ENCODE results near the gene EPB41L1. TPM values are rescaled to one million over a fixed set of nuclear protein-coding genes. Genes with fewer than 3 reads are reported as not detected.
A peak's percentile ranks its signal among the peaks of the same experiment; 100 is the strongest.

Gene EPB41L1
- total RNA-seq, 1 donor from 2014 or later = 58.7 TPM

GRCh38 chr20:36153204-36153603, 1.3 kb upstream of the EPB41L1 start:
- DNase-seq (ENCODE audit: low spot score in 2 of 2) (no peak), FAIRE-seq (no peak)

DNA sequence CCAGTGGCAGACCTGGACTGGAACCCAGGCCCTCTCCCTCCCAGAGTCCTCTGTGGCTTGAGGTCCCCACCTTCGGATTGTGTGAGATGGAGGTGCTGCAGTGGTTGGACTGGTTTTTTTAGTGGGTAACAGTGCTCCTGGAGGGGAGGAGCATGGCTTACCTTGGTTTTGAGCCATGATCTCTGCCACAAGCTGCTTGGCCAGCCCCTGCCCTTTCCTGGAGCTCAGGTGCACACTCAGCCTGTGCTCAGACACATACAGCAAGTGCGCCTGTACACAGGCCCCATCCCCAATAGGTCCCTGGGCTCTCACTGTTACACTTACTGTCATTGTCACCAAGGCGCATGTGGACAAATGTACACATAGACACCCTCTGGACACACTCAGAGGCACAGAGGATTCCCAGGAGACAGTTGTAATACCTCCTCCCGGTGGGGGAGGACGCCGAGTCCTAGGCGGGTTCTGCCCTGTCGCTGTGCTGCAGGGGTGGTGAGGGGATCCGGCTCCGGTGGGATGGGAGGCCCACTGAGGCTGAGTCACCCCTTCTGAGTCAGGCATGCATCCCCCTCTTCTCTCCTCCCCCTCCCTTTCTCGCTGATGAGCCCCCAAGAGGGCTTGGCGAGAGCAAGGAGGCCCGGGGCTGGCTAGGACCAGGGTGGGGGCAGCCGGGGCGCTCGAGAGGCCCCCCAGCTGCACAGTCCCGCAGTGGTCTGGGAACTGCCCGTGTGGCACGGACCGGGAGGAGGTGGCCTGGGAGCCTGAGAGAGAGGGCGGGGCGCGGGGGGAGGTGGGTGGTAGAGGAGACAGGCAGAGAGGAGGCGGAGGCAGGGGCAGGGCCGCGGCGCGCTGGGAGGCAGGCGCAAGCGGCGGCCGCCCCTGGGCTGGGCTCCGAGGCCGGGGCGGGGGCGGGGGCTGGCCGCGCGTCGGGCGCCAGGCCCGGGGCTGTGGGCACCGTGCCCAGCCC, 522 bp upstream of the EPB41L1 start:
- no peak for FAIRE-seq
- peak; percentile 87 to 91 for DNase-seq (ENCODE audit: low spot score in 2 of 2)

DNA sequence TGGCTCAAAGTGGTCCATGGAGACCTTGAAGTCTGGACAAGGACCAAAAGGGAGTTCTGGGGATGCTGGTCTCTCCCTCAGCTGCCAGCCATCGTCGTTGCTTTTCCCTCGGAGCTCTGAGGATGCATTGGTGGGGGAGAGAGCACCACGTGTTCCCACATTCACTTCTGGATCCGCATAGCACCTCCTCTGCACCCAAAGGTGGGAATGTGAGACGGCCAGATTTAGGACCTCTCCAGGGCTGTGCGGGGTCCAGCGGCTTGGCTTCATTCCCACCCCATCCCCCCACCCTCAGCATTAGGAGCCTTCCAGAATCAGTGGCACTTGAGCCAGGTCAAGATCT, 1.1 kb downstream of the EPB41L1 start:
- no peak for FAIRE-seq
- DNase-seq (ENCODE audit: low spot score in 2 of 2) = peak in 1 of 2 donors; percentile 30

- peak in 1 of 2 donors; percentile 38 for DNase-seq (ENCODE audit: low spot score in 2 of 2)
Measured at GRCh38 chr20:36155991-36156390, 1.5 kb downstream of the EPB41L1 start.

DNA sequence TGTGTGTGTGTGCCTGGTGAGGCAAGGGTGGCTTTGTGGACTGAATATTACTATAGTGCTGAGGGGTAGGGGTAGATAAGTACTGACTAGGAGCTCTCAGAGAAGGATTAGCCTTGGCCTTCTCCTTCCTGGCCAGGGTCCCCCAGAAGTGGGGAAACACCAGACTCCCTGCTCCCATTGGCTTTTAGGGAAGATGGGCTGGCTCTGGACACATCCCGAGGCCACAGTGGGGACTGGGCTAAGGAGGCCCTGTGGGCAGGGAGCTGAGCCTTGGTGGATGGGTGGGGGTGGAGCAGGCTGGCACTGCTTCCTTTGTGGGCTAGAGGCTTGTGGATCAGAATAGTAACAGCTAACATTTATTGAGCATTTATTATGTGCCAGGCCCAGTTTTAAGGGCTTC, 3.1 kb downstream of the EPB41L1 start:
- FAIRE-seq (no peak), DNase-seq (ENCODE audit: low spot score in 2 of 2) (no peak)

More at GRCh38 chr20:36155991-36156390, 1.5 kb downstream of the EPB41L1 start:
- FAIRE-seq = no peak

DNA sequence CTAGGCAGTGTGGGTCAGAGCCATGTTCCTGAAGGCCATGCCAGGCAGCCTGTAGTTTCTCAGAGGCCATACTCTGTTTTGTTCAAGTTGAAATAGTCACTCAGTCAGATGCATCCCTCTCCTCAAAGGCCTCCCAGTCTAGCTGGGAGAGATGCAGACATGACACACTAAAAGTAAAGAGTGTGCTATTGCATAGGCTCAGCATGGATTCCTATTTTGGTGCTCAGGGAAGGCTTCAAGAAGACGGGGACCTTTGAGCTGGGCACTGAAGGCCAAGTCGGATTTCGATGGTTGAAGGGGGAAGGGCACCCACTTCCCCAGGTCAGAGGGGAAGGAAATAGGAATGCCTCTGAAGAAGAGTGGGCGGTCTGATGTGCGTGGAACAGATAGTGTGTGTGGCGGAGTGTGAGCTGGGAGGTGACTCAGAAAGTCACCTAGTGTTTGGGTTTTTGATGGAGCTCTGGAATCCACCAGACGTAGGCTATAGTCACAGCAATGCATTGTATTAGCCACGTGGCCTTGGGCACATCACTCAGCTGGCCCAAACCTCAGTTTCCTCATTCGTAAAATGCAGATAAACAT, 3.7 kb downstream of the EPB41L1 start:
- FAIRE-seq (no peak), DNase-seq (ENCODE audit: low spot score in 2 of 2) (no peak)

DNA sequence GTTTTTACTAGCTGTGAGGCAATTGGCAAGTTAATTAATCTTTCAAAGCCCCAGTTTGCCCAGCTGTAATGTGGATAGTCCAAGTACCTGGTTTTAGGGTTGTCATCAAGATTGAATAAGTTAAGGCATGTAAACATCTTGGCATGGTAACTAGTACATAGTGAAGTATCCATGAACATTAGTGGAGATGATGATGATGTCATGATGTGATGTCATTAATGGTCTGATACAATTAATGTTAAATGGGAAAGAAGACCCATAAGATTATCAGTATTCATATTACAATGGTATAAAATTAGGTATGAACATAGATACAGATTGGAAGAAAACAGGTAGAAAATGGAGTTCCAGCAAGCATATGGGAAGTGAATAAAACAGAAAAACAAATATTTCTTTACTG, 5.3 kb downstream of the EPB41L1 start:
- no peak for DNase-seq (ENCODE audit: low spot score in 2 of 2)
- FAIRE-seq = no peak

- no peak for DNase-seq (ENCODE audit: low spot score in 2 of 2)
- FAIRE-seq = no peak
Measured at GRCh38 chr20:36162272-36162966, 7.9 kb downstream of the EPB41L1 start.

- FAIRE-seq = no peak
Measured at GRCh38 chr20:36167902-36168503, 13.5 kb downstream of the EPB41L1 start.

GRCh38 chr20:36170542-36171215, 16.1 kb downstream of the EPB41L1 start:
- DNase-seq (ENCODE audit: low spot score in 2 of 2) (no peak), FAIRE-seq (no peak)

More at GRCh38 chr20:36167902-36168503, 13.5 kb downstream of the EPB41L1 start:
- no peak for DNase-seq (ENCODE audit: low spot score in 2 of 2)

- FAIRE-seq (no peak), DNase-seq (ENCODE audit: low spot score in 2 of 2) (peak in 1 of 2 donors; percentile 64)
Measured at GRCh38 chr20:36173451-36173933, 19.0 kb downstream of the EPB41L1 start.

DNA sequence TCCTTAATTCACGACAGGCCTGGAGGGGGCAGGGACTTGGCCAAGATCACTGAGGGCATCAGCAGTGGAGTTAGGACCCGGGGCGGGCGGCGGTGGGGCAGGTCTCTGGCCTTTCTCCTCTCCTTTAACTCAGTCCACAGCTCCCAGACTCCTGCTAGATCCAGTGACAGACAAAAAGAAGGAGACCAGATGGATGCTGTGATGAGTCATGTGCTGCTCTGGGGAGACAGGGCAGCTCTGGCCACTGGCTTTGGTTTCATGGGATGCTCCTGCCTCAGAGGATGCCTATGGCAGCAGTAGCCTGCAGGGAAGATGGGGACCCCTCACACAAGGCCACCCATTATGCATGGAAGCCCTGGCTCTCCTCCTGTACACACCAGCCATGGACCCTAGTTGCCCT, 20.5 kb downstream of the EPB41L1 start:
- DNase-seq (ENCODE audit: low spot score in 2 of 2) = no peak
- FAIRE-seq = no peak

DNA sequence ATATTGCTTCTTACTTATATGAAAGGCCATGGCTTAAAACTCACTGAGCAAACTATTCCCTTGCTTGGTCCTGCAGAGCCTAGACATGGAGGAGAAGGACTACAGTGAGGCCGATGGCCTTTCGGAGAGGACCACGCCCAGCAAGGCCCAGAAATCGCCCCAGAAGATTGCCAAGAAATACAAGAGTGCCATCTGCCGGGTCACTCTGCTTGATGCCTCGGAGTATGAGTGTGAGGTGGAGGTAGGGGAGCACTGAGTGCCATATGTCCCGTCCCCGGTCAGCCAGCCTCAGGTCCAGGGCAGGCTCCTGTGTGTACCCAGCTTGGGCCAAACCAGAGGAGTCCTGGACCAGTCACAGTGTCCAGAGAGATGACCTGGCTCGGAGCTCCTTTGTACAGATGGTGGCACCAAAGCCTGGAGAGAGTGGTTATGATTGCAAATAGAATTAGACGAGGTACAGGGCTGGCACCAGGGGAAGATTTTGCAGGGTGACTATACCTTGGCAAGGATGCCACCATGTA, 21.0 kb downstream of the EPB41L1 start:
- DNase-seq (ENCODE audit: low spot score in 2 of 2) = no peak
- FAIRE-seq = no peak

GRCh38 chr20:36177716-36178115, 23.2 kb downstream of the EPB41L1 start:
- FAIRE-seq (no peak), DNase-seq (ENCODE audit: low spot score in 2 of 2) (no peak)

GRCh38 chr20:36179170-36179945, 24.8 kb downstream of the EPB41L1 start:
- FAIRE-seq = no peak
- DNase-seq (ENCODE audit: low spot score in 2 of 2) = peak in 1 of 2 donors; percentile 45

DNA sequence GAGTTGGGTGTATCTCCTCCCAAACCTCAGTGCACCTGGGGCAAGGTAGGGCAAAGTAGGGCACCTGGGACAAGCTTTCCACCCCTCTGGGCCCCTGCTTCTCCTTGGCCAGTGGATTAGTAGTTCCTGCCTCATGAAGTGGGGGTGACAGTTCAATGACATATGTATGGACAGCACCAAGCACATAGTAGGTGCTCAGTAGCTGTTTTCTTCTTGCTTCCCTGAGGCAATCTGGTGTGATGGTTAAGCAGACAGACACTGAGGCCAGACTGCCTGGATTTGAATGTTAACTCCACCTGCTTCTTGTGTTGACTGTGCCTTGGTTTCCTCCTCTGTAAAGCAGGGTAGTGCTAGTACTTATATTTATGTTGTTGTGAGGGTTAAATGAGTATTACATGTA, 25.8 kb downstream of the EPB41L1 start:
- FAIRE-seq = no peak
- no peak for DNase-seq (ENCODE audit: low spot score in 2 of 2)

DNA sequence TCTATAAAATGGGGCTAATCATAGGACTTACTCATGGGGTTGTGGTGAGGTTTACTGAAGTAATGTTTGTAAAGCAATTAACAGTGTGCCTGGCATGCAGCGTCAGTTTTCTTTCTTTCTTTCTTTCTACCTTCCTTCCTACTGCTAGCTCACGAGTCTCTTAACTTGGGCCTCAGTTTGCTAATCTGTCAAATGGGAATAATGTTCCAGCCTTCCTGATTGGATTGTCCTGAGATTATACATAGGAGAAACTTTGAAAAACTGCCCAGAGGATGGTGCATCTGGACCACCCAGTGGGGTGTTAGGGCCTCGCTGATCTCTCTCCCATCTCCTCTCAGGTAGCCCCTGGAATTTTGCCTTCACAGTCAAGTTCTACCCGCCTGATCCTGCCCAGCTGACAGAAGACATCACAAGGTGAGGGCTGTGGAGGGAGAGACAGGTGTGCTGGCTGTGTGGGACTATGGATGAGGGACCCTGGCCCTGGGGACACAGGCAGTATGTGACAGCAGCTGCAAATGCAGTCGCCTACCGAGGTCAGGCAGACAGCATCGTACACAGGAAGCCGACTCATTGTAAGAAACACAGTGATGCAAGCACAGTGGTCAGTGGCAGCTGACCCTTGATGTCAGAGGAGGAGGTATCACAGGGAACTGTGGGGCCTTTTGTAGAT, 27.5 kb downstream of the EPB41L1 start:
- FAIRE-seq = no peak
- no peak for DNase-seq (ENCODE audit: low spot score in 2 of 2)

DNA sequence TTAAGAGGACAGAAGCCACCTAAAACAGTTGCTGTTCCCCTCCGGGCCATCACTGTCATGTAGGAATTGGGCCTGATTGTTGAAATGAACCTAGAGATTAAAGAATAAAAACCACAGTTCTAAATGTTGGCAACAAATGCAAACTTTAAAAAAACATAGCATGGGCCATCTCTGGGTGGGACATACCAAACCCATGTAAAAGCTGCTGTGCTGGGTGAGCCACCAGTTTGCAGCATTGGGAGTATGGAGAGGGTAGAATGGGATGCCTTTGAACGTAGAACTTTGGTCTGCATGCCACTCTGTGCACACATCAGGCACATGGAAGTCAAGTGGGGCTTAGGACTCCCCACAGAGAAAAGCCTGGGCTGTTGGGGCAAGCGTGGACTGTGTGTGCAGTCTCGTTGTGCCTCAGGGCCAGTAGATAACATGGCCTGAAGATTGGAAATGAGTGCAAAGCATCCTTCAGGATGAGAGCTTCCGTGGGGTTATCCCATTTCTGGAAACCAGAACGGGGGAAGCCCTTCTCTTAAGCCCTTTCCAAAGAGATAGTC, 28.1 kb downstream of the EPB41L1 start:
- no peak for FAIRE-seq

More for the DNA sequence above, 28.1 kb downstream of the EPB41L1 start:
- DNase-seq (ENCODE audit: low spot score in 2 of 2) = no peak
